ENCODE measurements around the gene SNTG2. TPM values are rescaled to one million over a fixed set of nuclear protein-coding genes. Genes with fewer than 3 reads are reported as not detected.

The SNTG2 gene
- total and polyA plus RNA-seq, 10 of the 15 experiments (the other 5 are each of a cell fraction or from before 2014, with no cell fraction given): not detected

DNA sequence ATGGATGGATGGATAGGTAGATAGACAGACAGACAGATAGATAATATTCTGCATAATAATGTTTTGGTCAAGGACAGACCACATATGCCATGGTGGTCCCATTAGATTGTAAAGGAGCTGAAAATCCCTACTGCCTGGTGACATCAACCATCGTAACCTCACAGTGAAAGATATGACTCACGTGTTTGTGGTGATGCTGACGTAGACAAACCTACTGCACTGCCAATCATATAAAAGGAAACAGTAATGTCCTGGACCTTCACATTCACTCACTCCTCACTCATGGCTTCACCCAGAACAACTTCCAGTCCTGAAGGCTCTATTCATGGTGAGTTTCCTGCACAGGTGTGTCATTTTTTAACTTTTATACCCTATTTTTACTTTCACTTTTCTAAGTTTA lies 259.7 kb downstream of the SNTG2 start:
- H4K20me1 ChIP-seq (ENCODE audit: control insufficient read depth, insufficient read depth): no peaks in the 10 kb centered on the region
- H3K4me3 ChIP-seq: no peak overlapping the region
- BruUV-seq (replicated peaks): no TSS peak
- FAIRE-seq (no peak), DNase-seq (ENCODE audit: low read depth, low spot score) (no peak), ATAC-seq (no peak)
- H3K79me2 ChIP-seq (ENCODE audit: control insufficient read depth, insufficient read depth, low read length): no peaks in the 10 kb centered on the region
- ChIA-PET SMC1A (ENCODE audit: uncharacterized antibody, unreplicated experiment) (no interaction called here), RAD21 (ENCODE audit: unreplicated experiment) (no interaction called here), POLR2A (no interaction called here), CTCF (no interaction called here)
- no peak overlapping the region for H3K9ac ChIP-seq (ENCODE audit: control insufficient read depth, insufficient read depth, low read length)
- H2AFZ ChIP-seq (ENCODE audit: control insufficient read depth, low read depth, low read length): no peak overlapping the region
- no peaks in the 10 kb centered on the region for H3K36me3 ChIP-seq (ENCODE audit: control insufficient read depth in 2 of 2, insufficient read depth in 2 of 2, low read length in 1 of 2)
- no peaks in the 10 kb centered on the region for H3K4me1 ChIP-seq (ENCODE audit: control insufficient read depth, insufficient read depth, low read length)
- in situ Hi-C loops (cut with MboI): no loop called here
- H3K27ac ChIP-seq (ENCODE audit: control insufficient read depth, insufficient read depth): no peak overlapping the region
- intact Hi-C loops (cut with micrococcal nuclease; ENCODE audit: unreplicated experiment): no loop called here
- H3K9me3 ChIP-seq (replicated peaks; ENCODE audit: control insufficient read depth, insufficient read depth, low read length): no peaks in the 10 kb centered on the region
- TF ChIP-seq MYC (IDR thresholded peaks at IDR 0.05; ENCODE audit: insufficient read depth, insufficient read length, insufficient replicate concordance, low read length, severe bottlenecking): no peak
- no peak for TF ChIP-seq SPI1 (IDR thresholded peaks at IDR 0.05; ENCODE audit: borderline replicate concordance, insufficient read depth, low read depth, low read length)
- no peak for TF ChIP-seq MYB (IDR thresholded peaks at IDR 0.05; ENCODE audit: borderline replicate concordance, low read depth, low read length)
- TF ChIP-seq NFIC (IDR thresholded peaks at IDR 0.05; ENCODE audit: low read depth, low read length): no peak
- TF ChIP-seq, protein P1, sequence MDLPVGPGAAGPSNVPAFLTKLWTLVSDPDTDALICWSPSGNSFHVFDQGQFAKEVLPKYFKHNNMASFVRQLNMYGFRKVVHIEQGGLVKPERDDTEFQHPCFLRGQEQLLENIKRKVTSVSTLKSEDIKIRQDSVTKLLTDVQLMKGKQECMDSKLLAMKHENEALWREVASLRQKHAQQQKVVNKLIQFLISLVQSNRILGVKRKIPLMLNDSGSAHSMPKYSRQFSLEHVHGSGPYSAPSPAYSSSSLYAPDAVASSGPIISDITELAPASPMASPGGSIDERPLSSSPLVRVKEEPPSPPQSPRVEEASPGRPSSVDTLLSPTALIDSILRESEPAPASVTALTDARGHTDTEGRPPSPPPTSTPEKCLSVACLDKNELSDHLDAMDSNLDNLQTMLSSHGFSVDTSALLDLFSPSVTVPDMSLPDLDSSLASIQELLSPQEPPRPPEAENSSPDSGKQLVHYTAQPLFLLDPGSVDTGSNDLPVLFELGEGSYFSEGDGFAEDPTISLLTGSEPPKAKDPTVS (IDR thresholded peaks at IDR 0.05; ENCODE audit: low read depth, low read length): no peak
- TF ChIP-seq SREBF2 (IDR thresholded peaks at IDR 0.05; ENCODE audit: low read length): no peak
- 35% methylated on average over 3 of the region's 3 CpGs for WGBS (ENCODE audit: insufficient coverage, insufficient replicate concordance, low lambda C conversion rate, missing lambda C conversion rate)
- no peak overlapping the region for H3K4me2 ChIP-seq (ENCODE audit: control insufficient read depth, insufficient read depth)
- no peaks in the 10 kb centered on the region for H3K27me3 ChIP-seq (replicated peaks in 1 of 2; ENCODE audit: control insufficient read depth in 2 of 2, insufficient read depth in 2 of 2, low read length in 1 of 2)
